ENCODE results near the gene TMCO4. TPM values are rescaled to one million over a fixed set of nuclear protein-coding genes. Genes with fewer than 3 reads are reported as not detected.

TMCO4 gene
- total RNA-seq, 1 donor from 2014 or later, result 5.7 TPM

GRCh38 chr1:19696820-19697219, 102.9 kb downstream of the TMCO4 start:
- intact Hi-C loops (cut with DNase I), result no loop called here
- TF ChIP-seq, protein P1, sequence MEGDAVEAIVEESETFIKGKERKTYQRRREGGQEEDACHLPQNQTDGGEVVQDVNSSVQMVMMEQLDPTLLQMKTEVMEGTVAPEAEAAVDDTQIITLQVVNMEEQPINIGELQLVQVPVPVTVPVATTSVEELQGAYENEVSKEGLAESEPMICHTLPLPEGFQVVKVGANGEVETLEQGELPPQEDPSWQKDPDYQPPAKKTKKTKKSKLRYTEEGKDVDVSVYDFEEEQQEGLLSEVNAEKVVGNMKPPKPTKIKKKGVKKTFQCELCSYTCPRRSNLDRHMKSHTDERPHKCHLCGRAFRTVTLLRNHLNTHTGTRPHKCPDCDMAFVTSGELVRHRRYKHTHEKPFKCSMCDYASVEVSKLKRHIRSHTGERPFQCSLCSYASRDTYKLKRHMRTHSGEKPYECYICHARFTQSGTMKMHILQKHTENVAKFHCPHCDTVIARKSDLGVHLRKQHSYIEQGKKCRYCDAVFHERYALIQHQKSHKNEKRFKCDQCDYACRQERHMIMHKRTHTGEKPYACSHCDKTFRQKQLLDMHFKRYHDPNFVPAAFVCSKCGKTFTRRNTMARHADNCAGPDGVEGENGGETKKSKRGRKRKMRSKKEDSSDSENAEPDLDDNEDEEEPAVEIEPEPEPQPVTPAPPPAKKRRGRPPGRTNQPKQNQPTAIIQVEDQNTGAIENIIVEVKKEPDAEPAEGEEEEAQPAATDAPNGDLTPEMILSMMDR (IDR thresholded peaks at IDR 0.05), result no peak
- Histone ChIP-seq H3K4me1 (no peaks in the 10 kb centered on the region), H3K27ac (no peak overlapping the region), H3K36me3 (peaks cover 39 to 69% of the 10 kb centered on the region in 2 donors), H3K4me3 (no peak overlapping the region), H3K27me3 (no peaks in the 10 kb centered on the region), H3K9me3 (no peaks in the 10 kb centered on the region)
- DNase-seq (ENCODE audit: low spot score in 2 of 2), result no peak

DNA sequence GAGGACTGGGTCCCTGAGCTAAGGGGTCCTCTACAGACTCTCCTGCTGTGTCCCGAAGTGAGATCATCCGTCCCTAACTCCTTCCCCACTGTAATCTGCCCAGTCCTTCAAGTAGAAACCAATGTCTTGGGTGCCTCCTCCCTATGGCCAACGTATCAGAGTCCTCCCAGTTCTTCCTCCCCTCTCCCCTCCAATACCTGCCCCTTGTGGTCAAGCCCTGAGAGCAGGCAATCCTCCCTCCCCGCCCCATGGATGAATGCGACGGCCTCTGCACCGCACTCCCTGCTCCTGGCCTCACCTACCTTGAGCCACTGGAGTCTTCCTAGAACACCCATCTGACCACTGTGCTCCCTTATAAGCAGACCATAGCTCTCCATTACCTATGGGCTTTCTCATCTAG, 103.9 kb downstream of the TMCO4 start:
- TF ChIP-seq, protein P1 (IDR thresholded peaks at IDR 0.05), result no peak
- Histone ChIP-seq H3K9me3 (no peaks in the 10 kb centered on the region), H3K36me3 (peaks cover 44 to 73% of the 10 kb centered on the region in 2 donors), H3K27me3 (no peaks in the 10 kb centered on the region), H3K4me1 (no peaks in the 10 kb centered on the region), H3K4me3 (no peak overlapping the region), H3K27ac (no peak overlapping the region)
- intact Hi-C loops (cut with DNase I), result no loop called here
- DNase-seq (ENCODE audit: low spot score in 2 of 2), result no peak

DNA sequence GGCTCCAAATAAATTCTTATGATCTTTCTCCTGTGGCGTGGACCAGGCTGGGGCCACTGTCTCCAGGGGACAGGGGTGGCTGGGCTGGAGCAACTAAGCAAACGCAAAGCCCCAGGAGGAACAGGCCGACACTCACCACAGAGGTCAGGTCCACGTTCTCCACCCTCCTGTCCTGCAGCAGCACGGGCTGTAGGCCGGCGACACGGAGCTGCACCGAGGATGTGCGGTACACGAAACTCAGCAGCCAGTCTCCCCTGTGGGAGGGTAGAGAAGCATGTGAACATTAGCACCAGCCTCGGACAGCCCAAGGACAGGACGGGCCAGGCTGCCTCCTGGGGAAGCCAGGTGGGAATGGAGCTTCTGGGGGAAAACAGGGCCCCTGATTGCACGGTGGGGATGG, 105.4 kb downstream of the TMCO4 start:
- intact Hi-C loops (cut with DNase I), result no loop called here
- H3K4me1 ChIP-seq, result no peaks in the 10 kb centered on the region
- no peak overlapping the region for H3K4me3 ChIP-seq
- no peaks in the 10 kb centered on the region for H3K9me3 ChIP-seq
- H3K27me3 ChIP-seq, result no peaks in the 10 kb centered on the region
- TF ChIP-seq, protein P1 (IDR thresholded peaks at IDR 0.05), result no peak
- no peak overlapping the region for H3K27ac ChIP-seq
- peaks cover 42 to 65% of the 10 kb centered on the region in 2 donors for H3K36me3 ChIP-seq
- no peak for DNase-seq (ENCODE audit: low spot score in 2 of 2)

DNA sequence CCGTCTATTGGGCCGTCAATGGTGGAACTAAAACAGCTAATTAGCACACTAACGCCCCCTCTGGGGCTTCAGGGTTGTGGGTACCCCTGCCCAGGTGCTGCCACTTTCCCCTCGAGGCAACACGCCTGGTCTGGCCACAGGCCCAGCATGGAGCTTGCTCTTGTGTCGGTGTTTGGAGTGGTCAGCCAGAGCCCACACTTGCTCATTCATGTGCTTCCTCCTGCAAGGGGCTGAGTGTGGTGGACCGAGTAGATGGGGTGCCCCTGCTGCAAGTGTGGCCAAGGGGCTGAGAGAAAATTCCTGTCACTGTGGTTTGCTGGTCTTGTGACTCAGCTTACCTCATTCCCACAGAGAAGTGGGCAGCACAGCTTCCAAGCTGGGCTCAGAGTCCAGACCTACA, 109.4 kb downstream of the TMCO4 start:
- H3K27me3 ChIP-seq, result no peaks in the 10 kb centered on the region
- TF ChIP-seq, protein P1 (IDR thresholded peaks at IDR 0.05), result no peak
- no peaks in the 10 kb centered on the region for H3K4me1 ChIP-seq
- no peak overlapping the region for H3K4me3 ChIP-seq
- intact Hi-C loops (cut with DNase I), result no loop called here
- no peak overlapping the region for H3K27ac ChIP-seq
- no peaks in the 10 kb centered on the region for H3K9me3 ChIP-seq
- no peak for DNase-seq (ENCODE audit: low spot score in 2 of 2)
- peaks cover 58 to 64% of the 10 kb centered on the region in 2 donors for H3K36me3 ChIP-seq

GRCh38 chr1:19689856-19690255, 109.9 kb downstream of the TMCO4 start:
- TF ChIP-seq, protein P1 (IDR thresholded peaks at IDR 0.05), result no peak
- no peaks in the 10 kb centered on the region for H3K27me3 ChIP-seq
- intact Hi-C loops (cut with DNase I), result no loop called here
- peaks cover 53 to 64% of the 10 kb centered on the region in 2 donors for H3K36me3 ChIP-seq
- no peak overlapping the region for H3K4me3 ChIP-seq
- no peak for DNase-seq (ENCODE audit: low spot score in 2 of 2)
- H3K27ac ChIP-seq, result no peak overlapping the region
- no peaks in the 10 kb centered on the region for H3K9me3 ChIP-seq
- no peaks in the 10 kb centered on the region for H3K4me1 ChIP-seq

All from ascending aorta (tissue), 2 donors.